WI38 (cell line): ENCODE data around the gene RBM33.

Source experiments
- H3K4me3 ChIP-seq: 2 replicates; pipeline ENCODE4 v1.5.1; 2011; ENCODE audit warnings: low read depth, mild to moderate bottlenecking, control low read depth, low read length
- TF ChIP-seq, protein P1 (sequence below): IDR thresholded peaks from 2 replicates; pipeline ENCODE4 v1.5.1; 2012; ENCODE audit warnings: low read depth, mild to moderate bottlenecking, control low read depth, low read length

The RBM33 gene

DNA sequence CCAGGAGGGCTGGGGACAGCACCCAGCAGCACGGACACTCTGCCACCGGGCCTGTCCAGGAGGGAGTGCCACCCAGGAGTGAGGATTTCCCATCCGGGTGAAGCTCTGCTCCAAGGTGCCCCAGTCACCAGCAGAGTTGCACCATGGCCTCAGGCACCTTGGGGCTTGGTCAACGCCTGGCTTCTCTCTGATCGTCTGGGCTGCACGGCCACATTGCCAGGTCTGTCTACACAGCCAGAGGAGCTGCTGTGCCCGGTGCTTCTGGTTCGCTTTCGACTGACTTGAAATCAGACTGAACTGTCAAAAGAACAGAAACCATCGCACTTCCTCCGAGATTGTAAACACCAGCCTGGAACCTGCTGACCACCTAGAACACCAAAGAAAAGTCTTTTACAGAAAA, 155.8 kb downstream of the RBM33 start:
- H3K4me3 ChIP-seq = no peak overlapping the region
- TF ChIP-seq, protein P1, sequence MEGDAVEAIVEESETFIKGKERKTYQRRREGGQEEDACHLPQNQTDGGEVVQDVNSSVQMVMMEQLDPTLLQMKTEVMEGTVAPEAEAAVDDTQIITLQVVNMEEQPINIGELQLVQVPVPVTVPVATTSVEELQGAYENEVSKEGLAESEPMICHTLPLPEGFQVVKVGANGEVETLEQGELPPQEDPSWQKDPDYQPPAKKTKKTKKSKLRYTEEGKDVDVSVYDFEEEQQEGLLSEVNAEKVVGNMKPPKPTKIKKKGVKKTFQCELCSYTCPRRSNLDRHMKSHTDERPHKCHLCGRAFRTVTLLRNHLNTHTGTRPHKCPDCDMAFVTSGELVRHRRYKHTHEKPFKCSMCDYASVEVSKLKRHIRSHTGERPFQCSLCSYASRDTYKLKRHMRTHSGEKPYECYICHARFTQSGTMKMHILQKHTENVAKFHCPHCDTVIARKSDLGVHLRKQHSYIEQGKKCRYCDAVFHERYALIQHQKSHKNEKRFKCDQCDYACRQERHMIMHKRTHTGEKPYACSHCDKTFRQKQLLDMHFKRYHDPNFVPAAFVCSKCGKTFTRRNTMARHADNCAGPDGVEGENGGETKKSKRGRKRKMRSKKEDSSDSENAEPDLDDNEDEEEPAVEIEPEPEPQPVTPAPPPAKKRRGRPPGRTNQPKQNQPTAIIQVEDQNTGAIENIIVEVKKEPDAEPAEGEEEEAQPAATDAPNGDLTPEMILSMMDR = no peak

DNA sequence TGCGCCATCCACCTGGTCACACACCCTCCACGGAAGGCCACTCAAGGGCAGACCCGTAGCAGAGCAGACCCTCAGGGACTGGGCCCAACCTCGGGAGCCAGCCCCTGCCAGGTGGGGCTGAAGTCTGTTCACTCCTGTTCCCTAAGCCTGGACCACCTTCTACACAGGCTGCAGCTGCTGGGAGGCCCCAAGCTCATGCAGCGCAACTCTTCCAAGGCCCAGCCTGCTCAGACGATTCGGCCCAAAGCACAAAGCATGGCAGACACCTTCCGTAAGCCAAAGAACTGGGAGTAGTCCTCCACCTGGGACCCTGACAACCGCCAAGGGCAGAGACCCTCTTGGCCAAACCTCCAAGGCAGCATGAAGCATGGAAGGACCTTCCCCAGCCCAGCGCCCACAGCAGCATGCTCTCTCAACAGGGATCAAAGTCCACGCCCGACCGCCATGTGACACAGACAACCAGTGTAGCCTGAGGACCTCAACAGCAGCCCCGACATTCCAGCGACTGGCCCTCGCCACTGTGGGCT, 156.3 kb downstream of the RBM33 start:
- TF ChIP-seq, protein P1 = no peak
- no peak overlapping the region for H3K4me3 ChIP-seq

DNA sequence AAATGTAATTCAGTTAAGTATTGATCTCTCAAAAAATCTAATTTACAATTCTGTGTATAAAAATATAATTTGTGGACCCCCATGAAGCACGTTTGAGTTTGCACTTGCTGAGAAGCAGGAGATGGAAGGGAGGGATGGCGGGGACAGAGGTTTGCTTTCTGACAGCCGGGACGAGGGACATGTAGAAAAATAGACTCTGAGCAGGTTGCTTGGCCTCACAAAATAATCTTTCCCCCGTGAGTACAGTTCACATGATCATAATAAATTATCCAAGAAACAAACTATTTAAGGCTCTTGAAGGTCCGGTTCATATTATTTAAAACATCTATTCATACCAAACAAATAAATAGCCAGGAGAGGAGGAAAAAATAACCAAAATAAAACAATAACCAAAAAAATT, 157.8 kb downstream of the RBM33 start:
- TF ChIP-seq, protein P1 = no peak
- no peak overlapping the region for H3K4me3 ChIP-seq

DNA sequence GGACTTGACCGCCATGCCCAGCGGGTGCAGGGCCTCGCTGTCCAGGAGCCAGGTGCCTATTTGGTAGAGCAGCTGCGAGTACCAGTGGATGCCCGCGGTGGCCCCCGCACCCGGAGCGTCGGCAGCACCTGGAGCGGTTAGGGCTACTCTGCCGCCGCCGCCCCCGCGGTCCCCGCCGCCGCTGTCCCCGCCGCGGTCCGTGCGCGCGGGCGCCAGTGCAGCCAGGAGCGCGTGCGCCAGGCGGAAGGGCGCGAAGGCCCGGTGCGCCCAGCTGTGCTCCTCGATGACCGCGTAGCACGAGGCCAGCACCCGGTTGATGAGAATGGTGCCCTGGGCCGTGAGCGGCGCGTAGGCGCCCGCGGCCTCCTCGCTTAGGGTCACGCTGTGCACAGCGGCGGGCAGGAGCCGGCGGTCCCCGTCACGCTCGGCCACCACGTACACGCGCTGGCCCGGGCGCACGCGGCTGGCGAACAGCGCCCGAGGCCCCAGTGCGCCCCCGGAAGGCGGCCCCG, 158.5 kb downstream of the RBM33 start:
- H3K4me3 ChIP-seq = no peak overlapping the region
- TF ChIP-seq, protein P1 = no peak

DNA sequence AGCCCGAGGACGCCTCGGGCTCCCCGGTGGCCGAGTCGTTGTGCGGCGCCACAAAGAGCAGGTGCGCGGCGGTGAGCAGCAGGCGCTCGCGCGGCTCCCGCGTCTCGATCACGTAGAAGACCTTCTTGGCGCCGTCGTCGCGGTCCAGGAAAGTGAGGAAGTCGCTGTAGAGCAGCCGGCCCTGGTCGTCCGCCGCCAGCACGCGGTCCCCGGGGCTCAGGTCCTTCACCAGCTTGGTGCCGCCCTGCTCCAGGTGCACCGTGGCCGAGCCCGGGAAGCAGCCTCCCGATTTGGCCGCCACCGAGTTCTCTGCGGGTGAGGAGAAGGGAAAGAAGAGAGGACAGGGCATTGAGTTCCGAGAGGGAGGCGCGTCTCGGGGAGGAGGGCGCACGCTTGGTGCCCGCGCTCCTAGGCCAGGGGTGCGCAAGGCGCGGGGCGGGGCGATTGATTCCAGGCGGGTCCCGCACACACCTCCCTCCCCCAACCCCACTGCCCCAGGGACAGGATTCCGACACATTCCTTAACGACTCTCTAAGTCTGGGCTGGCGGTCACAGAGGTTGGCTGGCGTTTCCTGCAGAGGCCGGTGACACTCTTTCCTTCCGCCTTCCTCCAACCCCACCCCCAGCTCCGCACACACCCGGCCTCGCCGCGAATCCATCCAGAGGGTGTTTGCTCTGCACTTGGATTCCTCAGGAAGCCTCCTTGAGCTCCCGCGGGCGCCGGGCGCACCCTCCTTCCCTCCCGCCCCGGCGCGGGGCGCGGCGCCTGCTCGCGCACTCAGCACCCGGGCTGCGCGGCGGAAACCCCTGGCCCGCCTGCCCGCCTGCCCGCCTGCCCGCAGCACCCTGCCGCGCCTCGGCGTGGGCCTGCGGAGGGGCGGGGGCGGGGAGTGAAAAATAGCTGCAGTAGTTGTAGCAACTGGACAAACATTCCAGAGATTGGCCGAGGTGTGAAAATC, 159.2 kb downstream of the RBM33 start:
- TF ChIP-seq, protein P1 = no peak
- no peak overlapping the region for H3K4me3 ChIP-seq

DNA sequence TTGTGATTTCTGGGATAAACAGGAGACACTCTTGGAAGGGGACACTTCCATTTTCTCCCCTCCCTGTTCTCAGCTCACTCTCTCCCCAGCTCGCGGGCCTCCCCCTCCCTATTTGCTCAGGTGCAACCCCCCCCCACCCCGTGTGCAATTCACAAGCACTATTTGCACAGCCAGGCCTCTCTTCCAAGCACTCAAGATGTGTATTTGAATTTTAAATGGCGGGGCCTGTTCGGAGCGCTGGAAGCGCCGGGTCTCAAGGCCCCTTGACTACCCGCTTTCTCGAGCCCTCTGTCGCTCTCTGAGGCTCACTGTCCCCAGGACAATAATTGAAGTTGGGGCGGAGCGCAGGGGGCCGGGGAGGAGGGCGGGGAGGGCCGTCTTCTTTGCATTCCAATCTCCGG, 160.0 kb downstream of the RBM33 start:
- TF ChIP-seq, protein P1 = no peak
- H3K4me3 ChIP-seq = peak overlapping the region; percentile 48
